Left colon (tissue), 2 donors: ENCODE results near the gene DENND5A. TPM values are rescaled to one million over a fixed set of nuclear protein-coding genes. Genes with fewer than 3 reads are reported as not detected.

Source experiments
- ATAC-seq: fragments of 200-7000 bp; cut with Tn5 transposase; one replicate; pipeline ENCODE4 v1.9.1; 2020; ENCODE audit warnings: mild to moderate bottlenecking, moderate library complexity
- DNase-seq, 2 donors: peaks; one replicate each; pipeline ENCODE4 v3.0.0-alpha.2; 2020
- intact Hi-C, 2 donors: fragments of 100-400 bp; cut with DNase I in 1 of 2; cut with micrococcal nuclease in 1 of 2; formaldehyde crosslinking; loops; one replicate each; pipeline versions ENCODE4 v1.11.2 to v1.14.0; 2022; cut with DNase I, micrococcal nuclease
- long read RNA-seq: library from polyadenylated mRNA; unstranded; transcript quantifications from one replicate; pipeline ENCODE4 v2.0.0, GENCODE V29; 2021
- total RNA-seq, 2 donors: library from RNA; stranded (reverse); fragmentation: NEBNext Ultra II Directional; extraction: Animal tissue kit (Norgen Biotek cat#: 25700); gene quantifications; one replicate each; pipeline ENCODE4 v1.2.1, GENCODE V29; 2021
- donor health status: DM: no; HTN: no; CAD: no.
- donor health status: DM: yes; HTN: yes; CAD: no.

DENND5A gene
- 10 to 100 TPM in 1 of 2 donors, 1 to 10 TPM in 1; 8.0 to 17.7 TPM for total RNA-seq
- long read RNA-seq, full-length matches to known transcripts = 2 of 2 reads
- long read RNA-seq, partial matches to known transcripts = 0 of 2 reads
- long read RNA-seq, other reads (novel, unspliced or antisense) = 0 of 2 reads

DNA sequence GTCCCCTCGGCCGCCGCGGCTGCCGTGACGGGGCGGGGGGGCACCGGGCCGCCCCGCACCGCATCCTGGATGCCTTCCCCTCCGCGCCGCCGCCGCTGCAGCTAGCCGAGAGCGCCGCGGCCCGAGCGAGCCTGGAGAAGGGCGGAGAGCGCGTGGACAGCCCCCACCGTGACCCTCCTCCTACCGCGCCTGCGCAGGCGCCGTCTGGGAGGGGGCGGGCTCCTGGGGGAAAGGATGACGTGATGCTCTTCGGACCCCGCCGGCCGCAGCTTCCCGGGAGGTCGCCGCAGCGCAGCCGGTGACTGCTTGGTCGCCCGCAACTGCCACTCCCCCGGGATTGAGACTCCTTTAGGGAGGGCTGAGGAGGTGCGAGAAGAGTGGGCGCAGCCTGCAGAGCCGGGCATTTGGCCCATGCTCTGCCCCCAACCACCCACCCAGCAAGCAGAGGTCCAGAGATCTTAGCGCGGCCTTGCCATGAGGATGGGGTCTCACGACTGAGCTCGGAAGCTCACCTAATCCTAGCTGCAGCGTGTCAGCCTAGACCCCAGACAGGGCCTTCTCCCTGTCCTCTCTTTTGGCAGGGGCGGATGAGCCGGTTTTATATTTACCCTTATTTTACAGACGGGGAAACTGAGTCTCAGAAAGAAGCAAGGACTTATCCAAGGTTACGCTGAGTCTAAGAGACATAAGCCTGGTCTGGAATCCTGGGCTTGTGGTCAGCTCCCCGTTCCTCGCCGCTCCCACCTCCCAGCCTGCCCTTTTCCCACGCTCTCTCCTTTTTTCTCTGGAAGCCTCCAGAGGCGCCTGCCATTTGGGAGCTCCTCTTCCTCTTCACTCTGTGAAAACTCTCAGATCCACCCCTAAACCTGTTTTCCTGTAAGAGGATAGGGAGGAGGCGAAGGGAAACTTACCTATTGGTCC, at the start of gene DENND5A:
Gene DENND5A (minus strand): TSS at position 140 of the 921 bp plus-strand sequence. CDS start 281 bp downstream, outside the sequence.
- ATAC-seq (peak; percentile 78), DNase-seq (peak; percentile 71 to 75)
- intact Hi-C loops = no loop called here

DNA sequence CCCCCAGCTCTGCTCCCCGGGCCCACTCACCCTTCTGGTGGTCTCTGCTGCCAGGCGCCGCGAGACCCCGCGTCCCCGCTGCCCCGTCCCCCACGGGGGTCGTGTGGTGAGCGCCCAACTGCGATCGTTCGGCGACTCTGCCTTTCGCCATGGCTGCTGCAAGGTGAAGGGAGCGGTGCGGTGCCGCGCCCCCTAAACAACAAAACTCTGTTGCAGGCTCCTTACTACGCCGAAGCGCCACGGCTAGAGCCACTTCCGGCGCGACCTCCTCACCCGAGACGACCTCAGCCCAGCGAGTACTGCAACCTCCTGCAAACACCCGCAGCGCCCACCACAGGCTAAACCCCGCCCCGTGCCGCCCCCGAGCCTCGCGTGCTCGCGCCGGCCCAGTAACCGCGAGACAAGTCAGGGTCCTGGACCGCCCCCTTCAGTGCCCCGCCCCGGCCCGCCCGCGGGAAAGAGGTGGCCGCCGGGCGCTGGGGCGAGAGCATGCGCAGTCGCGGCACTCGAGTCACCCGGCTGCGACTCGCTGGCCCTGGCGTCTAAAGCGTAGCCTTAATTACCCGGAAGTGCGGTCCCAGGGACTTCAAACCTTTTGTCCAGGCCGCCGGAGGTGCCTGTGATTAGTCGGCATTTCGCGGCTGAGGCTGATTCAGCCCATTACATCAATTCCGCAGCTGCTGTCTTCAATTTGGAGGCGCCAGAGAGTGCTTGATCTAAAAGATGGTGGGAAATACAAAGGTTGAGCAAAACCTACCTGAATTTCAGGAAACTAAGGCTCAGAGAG, 49.3 kb upstream of the DENND5A start, which contains the start of gene TMEM41B:
Gene TMEM41B (minus strand): TSS at position 303 of the 787 bp plus-strand sequence. CDS start 152 bp downstream, at position 151.
- ATAC-seq = peak; percentile 93
- peak; percentile 98 to 99 for DNase-seq
- intact Hi-C loops = loop anchor here in 1 of 2 donors (10.0 kb wide), 1 partner anchor 70 kb away; the partner anchor contains the start of gene IPO7

GRCh38 chr11:9313648-9314290, 48.6 kb upstream of the DENND5A start:
- ATAC-seq = peak; percentile 57
- intact Hi-C loops = loop anchor here in 1 of 2 donors (10.0 kb wide), 1 partner anchor 71 kb away; the partner anchor contains the start of gene IPO7
- DNase-seq = peak in 1 of 2 donors; percentile 57

GRCh38 chr11:9310485-9311090, 45.4 kb upstream of the DENND5A start:
- no peak for DNase-seq
- intact Hi-C loops = loop anchor here in 1 of 2 donors (10.0 kb wide), 1 partner anchor 74 kb away; the partner anchor contains the start of gene IPO7
- no peak for ATAC-seq

GRCh38 chr11:9304178-9304577, 39.0 kb upstream of the DENND5A start:
- intact Hi-C loops = no loop called here
- ATAC-seq = no peak
- DNase-seq = no peak

GRCh38 chr11:9302448-9302847, 37.3 kb upstream of the DENND5A start:
- ATAC-seq (no peak), DNase-seq (no peak)
- intact Hi-C loops = no loop called here

DNA sequence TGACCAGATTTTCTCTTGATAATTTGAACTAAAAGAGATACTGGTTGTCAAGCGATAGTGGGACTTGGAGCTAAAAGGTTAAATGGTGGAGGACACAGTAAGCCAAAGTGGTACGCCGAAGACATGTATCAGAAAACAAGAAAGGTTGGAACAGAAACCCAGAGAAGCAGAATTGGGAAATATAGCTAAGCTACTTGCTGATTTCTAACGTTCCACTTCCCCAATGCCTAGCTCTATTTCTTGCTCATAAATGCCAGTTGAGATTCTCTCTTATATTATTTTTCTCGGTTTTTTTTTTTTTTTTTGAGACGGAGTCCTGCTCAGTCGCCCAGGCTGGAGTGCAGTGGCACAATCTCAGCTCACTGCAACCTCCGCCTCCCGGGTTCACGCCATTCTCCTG, 36.6 kb upstream of the DENND5A start:
- intact Hi-C loops = no loop called here
- DNase-seq (no peak), ATAC-seq (no peak)

- ATAC-seq = no peak
- no peak for DNase-seq
- intact Hi-C loops = no loop called here
These were observed 28.5 kb upstream of the DENND5A start for GRCh38 chr11:9293646-9294045.

- DNase-seq (no peak), ATAC-seq (no peak)
- intact Hi-C loops = no loop called here
These were observed 20.9 kb upstream of the DENND5A start for GRCh38 chr11:9285850-9286587.

GRCh38 chr11:9280655-9281301, 15.6 kb upstream of the DENND5A start:
- intact Hi-C loops = no loop called here
- ATAC-seq (peak; percentile 85), DNase-seq (peak; percentile 46)

- DNase-seq (no peak), ATAC-seq (no peak)
- intact Hi-C loops = no loop called here
These were observed 12.0 kb upstream of the DENND5A start for GRCh38 chr11:9277176-9277575.

- DNase-seq (no peak), ATAC-seq (no peak)
These were observed 11.4 kb upstream of the DENND5A start for GRCh38 chr11:9276571-9276970.

DNA sequence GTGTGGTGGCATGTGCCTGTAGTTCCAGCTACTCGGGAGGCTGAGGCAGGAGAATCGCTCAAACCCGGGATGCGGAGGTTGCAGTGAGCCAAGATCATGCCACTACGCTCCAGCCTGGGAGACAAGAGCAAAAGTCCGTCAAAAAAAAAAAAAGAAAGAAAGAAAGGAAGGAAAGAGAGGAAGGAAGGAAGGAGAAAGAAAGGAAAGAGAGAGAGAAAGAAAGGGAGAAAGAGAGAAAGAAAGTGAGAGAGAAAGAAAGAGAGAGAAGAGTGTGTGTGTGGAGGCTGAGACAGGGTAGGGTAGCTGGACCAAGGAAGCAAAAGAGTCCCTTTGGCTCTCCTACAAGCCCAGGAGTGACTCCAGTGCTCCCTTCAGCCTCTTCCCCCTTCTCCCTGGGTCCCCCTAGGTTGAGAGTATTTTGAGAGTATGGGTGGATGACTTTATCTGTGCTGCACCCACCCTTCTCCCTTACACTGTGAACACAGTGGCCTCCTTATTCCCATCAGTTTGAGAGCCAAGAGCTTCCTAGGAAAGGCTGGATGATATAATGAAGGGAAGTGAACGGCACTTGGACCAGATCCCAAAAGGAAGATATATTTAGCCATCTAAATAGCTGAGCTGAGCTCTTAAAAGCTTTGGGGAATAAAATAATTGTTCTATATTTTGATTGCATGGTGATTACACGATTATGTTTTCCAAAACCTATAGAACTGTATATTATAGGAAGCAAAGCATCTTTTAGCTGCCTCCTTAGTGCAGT, 9.5 kb upstream of the DENND5A start:
- intact Hi-C loops = no loop called here
- DNase-seq = no peak
- no peak for ATAC-seq

More at GRCh38 chr11:9276571-9276970, 11.4 kb upstream of the DENND5A start:
- intact Hi-C loops = no loop called here

- intact Hi-C loops = no loop called here
- DNase-seq = no peak
- no peak for ATAC-seq
These were observed 8.5 kb upstream of the DENND5A start for GRCh38 chr11:9273376-9274336.

GRCh38 chr11:9269492-9270013, 4.4 kb upstream of the DENND5A start:
- intact Hi-C loops = no loop called here
- peak; percentile 83 for ATAC-seq
- peak in 1 of 2 donors; percentile 45 for DNase-seq
